GM13977 (cell line): ENCODE data around the gene PMS1.
"Not testable (repeated sequence)": the region's sequence is repeated elsewhere in the genome, so short reads cannot be mapped to it uniquely, and the experiment has no call there.

Experiments used
- DNase-seq: peaks from one replicate; pipeline ENCODE4 v3.0.0; 2012; ENCODE audit warnings: low spot score
- CTCF ChIP-seq: IDR thresholded peaks from 2 replicates; pipeline ENCODE4 v1.5.1; 2012; ENCODE audit warnings: mild to moderate bottlenecking, control low read depth; ENCODE audit not compliant: insufficient read depth; ENCODE audit errors: extremely low read depth, missing control alignments
- in situ Hi-C: fragments of 300-500 bp; cut with MboI; formaldehyde crosslinking; loops from one replicate; pipeline ENCODE4 v1.12.0; 2022; ENCODE audit warnings: low sequenced_read_pairs, low pct_unique_long_range_greater_than_20kb, mixed read lengths, inconsistent platforms; ENCODE audit not compliant: unreplicated experiment

Gene PMS1

GRCh38 chr2:189829102-189829833, 45.0 kb downstream of the PMS1 start:
- no peak for TF ChIP-seq CTCF
- no peak for DNase-seq
- in situ Hi-C loops = no loop called here

GRCh38 chr2:189830510-189830909, 46.3 kb downstream of the PMS1 start:
- DNase-seq = no peak
- no peak for TF ChIP-seq CTCF
- in situ Hi-C loops = no loop called here

GRCh38 chr2:189834059-189834458, 49.8 kb downstream of the PMS1 start:
- DNase-seq = no peak
- no peak for TF ChIP-seq CTCF
- in situ Hi-C loops = no loop called here

GRCh38 chr2:189834642-189835041, 50.4 kb downstream of the PMS1 start:
- in situ Hi-C loops, DNase-seq: not testable (repeated sequence)

- no peak for TF ChIP-seq CTCF
- in situ Hi-C loops = no loop called here
- DNase-seq = no peak
Observed at GRCh38 chr2:189835855-189836558, 51.8 kb downstream of the PMS1 start.

- in situ Hi-C loops = no loop called here
- no peak for DNase-seq
- TF ChIP-seq CTCF = no peak
Observed at GRCh38 chr2:189836644-189837043, 52.4 kb downstream of the PMS1 start.

GRCh38 chr2:189837326-189837725, 53.1 kb downstream of the PMS1 start:
- in situ Hi-C loops = no loop called here
- TF ChIP-seq CTCF = no peak
- no peak for DNase-seq
